AG09309 (cell line): ENCODE measurements around the gene LITAFD.
"Not testable (repeated sequence)": the region's sequence is repeated elsewhere in the genome, so short reads cannot be mapped to it uniquely, and the experiment has no call there.

Source experiments
- DNase-seq: peaks from one replicate; pipeline ENCODE4 v3.0.0-alpha.2; 2010; ENCODE audit warnings: low read depth
- H3K4me3 ChIP-seq: 2 replicates; pipeline ENCODE4 v1.5.1; 2011; ENCODE audit warnings: mild to moderate bottlenecking, low read depth, low read length, moderate library complexity; ENCODE audit not compliant: control insufficient read depth
- TF ChIP-seq, protein P1 (sequence below): IDR thresholded peaks from 2 replicates; pipeline ENCODE4 v1.5.1; 2011; ENCODE audit warnings: mild to moderate bottlenecking, low read depth, low read length, inconsistent platforms; ENCODE audit not compliant: insufficient read depth, control insufficient read depth; ENCODE audit errors: missing control alignments

LITAFD gene

DNA sequence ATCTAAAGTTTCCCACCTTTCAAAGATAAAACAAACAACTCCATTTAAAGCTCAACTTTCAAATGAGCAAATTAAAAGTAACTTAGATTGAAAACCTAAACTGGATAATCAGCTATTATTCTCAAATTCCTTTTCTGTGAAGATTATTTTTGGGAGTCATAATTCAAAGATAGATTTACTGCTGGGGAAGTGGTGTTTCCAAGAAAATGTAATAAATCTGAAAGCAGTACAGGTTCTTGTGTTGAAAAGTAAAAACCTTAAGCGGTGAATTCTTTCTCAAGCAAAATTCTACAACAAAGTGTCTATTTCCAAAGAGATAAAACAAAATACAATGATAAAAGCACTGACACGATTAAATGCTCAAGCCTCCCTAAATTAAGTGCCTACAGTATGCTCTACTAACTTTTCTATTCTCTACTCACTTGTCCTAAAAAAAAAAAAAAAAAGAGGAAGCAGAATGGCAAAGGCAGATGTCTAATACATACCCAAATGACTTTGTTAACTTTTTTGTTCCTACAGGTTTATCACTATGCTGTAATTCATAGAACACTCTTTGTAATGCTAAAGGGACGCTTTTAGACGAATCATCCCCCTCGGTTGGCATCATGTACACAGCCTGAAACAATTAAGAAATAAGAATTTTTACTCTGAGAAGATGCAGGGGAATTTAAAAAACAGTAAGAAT lies 34.5 kb downstream of the LITAFD start:
- no peak for DNase-seq
- H3K4me3 ChIP-seq: no peak overlapping the region
- TF ChIP-seq, protein P1, sequence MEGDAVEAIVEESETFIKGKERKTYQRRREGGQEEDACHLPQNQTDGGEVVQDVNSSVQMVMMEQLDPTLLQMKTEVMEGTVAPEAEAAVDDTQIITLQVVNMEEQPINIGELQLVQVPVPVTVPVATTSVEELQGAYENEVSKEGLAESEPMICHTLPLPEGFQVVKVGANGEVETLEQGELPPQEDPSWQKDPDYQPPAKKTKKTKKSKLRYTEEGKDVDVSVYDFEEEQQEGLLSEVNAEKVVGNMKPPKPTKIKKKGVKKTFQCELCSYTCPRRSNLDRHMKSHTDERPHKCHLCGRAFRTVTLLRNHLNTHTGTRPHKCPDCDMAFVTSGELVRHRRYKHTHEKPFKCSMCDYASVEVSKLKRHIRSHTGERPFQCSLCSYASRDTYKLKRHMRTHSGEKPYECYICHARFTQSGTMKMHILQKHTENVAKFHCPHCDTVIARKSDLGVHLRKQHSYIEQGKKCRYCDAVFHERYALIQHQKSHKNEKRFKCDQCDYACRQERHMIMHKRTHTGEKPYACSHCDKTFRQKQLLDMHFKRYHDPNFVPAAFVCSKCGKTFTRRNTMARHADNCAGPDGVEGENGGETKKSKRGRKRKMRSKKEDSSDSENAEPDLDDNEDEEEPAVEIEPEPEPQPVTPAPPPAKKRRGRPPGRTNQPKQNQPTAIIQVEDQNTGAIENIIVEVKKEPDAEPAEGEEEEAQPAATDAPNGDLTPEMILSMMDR: no peak

DNA sequence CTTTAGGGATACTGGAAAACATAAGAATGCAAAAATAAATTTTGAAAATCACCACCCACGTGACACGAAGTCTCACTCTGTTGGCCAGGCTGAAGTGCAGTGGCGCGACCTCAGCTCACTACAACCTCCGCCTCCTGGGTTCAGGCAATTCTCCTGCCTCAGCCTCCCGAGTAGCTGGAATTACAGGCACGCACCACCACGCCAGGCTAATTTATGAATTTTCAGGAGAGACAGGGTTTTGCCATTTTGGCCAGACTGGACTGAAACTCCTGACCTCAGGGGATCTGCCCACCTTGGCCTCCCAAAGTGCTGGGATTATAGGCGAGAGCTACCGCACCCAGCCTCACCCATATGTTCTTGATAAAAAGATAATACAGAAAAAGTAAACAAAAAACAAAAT lies 35.2 kb downstream of the LITAFD start:
- DNase-seq, H3K4me3 ChIP-seq: not testable (repeated sequence)

DNA sequence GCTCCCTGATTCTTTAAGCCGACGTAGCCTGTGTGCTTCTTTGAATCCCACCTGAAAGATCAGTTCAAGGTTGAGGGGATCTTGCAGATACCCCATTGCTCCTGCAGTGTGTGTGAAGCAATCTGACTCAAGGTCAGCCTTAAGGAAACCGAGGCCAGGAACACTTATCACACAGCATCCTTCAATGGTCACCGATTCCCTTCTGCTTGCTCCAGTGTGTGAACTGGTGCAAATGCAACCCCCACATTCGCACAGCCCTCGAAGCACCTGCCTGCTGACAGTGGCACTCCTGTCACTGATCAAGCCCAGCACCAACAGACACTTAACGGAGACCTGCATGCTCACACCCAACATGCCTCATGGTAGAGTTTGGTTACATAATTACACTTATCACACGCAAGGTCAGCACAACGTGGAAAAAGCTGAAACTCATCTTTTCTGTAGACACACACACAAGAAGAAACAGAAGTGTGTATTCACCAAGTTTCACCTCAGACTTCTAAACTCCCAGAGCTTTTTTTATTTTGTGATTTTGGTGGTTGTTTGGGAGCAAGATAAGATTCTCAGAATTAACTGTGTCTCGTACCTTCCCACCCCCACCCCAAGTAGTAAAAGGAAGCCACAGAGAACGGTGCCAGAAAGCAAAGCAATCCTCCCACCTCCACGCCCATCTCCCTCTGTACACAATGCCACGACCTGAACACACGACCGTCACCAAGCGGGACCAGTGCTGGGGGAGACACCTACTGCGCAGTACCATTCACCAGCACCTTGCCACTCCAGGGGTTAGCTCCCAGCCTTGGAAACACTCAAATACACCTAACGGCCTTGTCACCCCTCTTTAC lies 37.2 kb downstream of the LITAFD start:
- no peak overlapping the region for H3K4me3 ChIP-seq
- DNase-seq: no peak
- TF ChIP-seq, protein P1: no peak

DNA sequence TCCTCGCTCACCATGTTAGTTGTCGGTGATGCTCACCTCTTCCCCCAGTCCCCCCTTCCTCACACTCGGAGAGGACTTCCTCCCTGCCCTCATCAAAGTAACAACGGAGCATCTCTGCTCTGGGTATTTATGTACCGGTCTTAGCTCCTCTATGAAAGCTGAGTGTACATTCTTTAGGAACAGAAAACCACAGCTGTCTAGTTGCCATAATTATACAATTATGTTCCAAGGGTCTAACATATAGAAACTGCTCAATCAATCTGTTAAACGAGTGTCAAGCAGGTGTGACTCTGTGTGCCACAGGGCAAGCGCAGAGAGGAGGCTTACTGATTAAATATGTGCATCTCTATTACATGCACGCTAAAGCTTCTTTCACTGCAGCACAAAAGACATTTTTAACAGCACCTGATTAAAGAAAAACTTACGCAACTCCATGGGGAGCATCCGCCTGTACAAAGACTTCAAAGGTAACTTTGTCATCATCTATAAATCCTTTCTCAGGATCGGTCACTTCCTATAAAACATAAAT lies 37.8 kb downstream of the LITAFD start:
- DNase-seq: no peak
- TF ChIP-seq, protein P1: no peak
- H3K4me3 ChIP-seq: no peak overlapping the region

DNA sequence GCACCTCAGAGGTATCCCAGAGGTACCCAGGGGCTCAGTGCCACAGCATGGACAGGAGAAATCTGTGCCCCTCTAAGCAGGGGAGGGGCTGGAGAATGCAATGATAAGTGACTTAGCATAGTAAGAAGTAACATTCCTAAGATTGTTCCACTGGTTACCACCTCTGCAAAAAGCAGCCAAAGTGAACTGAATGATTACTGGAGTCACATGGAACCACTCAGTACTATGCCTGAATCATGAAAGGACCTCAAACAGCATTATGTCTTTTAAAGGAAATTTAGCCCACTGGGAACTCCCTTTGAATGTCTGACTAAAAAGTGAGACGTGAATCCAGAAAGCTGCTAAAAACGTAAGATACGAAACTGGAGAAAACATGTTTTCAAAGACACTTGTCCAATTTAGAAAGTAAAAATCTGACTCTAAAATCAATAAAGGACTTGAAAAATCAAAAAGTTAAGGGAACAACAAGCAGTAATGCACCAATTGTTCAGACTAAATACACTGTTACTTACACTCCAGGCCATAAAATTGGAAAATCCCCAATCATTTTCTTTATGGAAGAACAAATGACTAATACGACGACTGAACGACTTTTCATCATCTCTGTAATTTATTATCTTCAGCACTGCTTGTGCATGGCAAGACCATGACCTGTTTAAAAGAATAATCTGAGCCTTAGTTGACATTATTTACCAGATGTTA lies 38.6 kb downstream of the LITAFD start:
- TF ChIP-seq, protein P1: no peak
- H3K4me3 ChIP-seq: no peak overlapping the region
- DNase-seq: no peak

DNA sequence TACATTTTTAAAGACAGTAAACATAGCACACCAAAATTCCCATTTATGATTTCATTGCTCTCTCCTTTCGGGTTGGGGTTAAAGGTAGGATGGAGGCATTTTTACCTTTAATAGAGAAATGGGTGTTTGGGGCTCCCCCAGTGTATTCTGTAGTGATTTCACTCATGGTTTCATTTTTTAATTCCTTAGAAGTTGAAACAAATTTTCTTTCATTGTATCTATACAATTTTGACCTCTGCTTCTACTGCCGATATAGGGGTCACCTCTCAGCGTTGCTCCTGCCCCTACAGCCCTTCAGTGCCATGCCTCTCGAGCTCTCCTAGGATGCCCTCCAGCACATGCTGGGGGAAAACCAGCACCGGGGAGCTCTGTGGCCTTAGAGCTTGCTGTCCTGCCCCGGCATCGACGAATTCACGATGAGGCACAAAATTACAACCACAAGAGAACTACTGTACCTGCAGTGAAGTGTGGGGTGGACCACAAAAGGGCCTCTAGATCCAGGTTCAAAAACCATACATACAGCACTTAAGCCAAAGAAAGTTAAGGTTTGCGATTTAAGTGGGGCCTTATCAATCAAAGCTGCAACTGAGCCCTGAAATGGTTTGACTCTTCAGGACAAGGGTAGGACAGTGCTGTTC lies 39.3 kb downstream of the LITAFD start:
- no peak for DNase-seq
- TF ChIP-seq, protein P1: no peak
- H3K4me3 ChIP-seq: no peak overlapping the region
